ENCODE data around the gene STUB1.

DNA sequence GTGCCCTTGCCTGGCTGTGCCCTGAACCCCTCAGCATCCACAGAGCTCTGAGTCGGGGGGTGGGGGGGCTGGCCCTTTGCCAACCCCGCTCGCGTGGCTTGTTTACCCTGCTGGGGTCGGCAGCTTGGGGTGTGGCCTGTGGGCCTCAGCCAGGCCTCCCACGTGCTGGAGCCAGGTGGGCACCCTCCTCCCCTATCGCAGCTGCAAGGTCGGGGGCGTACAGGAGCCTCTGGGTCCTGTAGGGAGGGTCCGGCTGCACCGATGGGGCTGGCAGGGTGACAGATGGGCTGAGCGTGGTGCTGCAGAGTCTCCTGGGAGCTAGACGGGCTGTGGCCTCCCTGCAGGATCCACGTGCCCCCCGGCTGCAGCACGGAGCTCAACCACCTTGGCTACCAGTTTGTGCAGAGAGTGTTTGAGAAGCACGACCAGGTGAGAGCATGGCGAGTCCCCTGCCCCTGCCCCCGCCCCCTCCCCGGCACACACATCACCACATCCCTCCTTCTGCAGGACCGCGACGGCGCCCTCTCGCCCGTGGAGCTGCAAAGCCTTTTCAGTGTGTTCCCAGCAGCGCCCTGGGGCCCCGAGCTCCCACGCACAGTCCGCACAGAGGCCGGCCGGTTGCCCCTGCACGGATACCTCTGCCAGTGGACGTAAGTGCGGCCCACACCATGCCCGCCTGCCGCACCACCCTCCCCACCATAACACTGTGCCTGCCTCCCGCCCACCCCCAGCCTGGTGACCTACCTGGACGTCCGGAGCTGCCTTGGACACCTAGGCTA lies 8.7 kb upstream of the STUB1 start:
- no peak for TF ChIP-seq RBBP5 (conservative IDR thresholded peaks at IDR 0.05)
- TF ChIP-seq GABPA (IDR thresholded peaks at IDR 0.05; ENCODE audit: low read depth), result no peak
- TF ChIP-seq EZH2 (IDR thresholded peaks at IDR 0.05; ENCODE audit: borderline replicate concordance, control insufficient read depth, low read depth, low read length), result no peak
- no peak for TF ChIP-seq POLR2AphosphoS5 (IDR thresholded peaks at IDR 0.05; ENCODE audit: low read length)
- TF ChIP-seq HDAC2 (IDR thresholded peaks at IDR 0.05), result no peak
- TF ChIP-seq POLR2A (IDR thresholded peaks at IDR 0.05; ENCODE audit: low read depth, low read length), result peak; percentile 40; the same call in 1 of the 2 replicates
- TF ChIP-seq, protein P1, sequence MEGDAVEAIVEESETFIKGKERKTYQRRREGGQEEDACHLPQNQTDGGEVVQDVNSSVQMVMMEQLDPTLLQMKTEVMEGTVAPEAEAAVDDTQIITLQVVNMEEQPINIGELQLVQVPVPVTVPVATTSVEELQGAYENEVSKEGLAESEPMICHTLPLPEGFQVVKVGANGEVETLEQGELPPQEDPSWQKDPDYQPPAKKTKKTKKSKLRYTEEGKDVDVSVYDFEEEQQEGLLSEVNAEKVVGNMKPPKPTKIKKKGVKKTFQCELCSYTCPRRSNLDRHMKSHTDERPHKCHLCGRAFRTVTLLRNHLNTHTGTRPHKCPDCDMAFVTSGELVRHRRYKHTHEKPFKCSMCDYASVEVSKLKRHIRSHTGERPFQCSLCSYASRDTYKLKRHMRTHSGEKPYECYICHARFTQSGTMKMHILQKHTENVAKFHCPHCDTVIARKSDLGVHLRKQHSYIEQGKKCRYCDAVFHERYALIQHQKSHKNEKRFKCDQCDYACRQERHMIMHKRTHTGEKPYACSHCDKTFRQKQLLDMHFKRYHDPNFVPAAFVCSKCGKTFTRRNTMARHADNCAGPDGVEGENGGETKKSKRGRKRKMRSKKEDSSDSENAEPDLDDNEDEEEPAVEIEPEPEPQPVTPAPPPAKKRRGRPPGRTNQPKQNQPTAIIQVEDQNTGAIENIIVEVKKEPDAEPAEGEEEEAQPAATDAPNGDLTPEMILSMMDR (IDR thresholded peaks at IDR 0.05 in 2 of 3, conservative IDR thresholded peaks at IDR 0.05 in 1 of 3; ENCODE audit: control insufficient read depth in 2 of 3, extremely low read depth in 1 of 3, insufficient read depth in 1 of 3, low read depth in 3 of 3, low read length in 3 of 3), result no peak
- TF ChIP-seq, protein P2, sequence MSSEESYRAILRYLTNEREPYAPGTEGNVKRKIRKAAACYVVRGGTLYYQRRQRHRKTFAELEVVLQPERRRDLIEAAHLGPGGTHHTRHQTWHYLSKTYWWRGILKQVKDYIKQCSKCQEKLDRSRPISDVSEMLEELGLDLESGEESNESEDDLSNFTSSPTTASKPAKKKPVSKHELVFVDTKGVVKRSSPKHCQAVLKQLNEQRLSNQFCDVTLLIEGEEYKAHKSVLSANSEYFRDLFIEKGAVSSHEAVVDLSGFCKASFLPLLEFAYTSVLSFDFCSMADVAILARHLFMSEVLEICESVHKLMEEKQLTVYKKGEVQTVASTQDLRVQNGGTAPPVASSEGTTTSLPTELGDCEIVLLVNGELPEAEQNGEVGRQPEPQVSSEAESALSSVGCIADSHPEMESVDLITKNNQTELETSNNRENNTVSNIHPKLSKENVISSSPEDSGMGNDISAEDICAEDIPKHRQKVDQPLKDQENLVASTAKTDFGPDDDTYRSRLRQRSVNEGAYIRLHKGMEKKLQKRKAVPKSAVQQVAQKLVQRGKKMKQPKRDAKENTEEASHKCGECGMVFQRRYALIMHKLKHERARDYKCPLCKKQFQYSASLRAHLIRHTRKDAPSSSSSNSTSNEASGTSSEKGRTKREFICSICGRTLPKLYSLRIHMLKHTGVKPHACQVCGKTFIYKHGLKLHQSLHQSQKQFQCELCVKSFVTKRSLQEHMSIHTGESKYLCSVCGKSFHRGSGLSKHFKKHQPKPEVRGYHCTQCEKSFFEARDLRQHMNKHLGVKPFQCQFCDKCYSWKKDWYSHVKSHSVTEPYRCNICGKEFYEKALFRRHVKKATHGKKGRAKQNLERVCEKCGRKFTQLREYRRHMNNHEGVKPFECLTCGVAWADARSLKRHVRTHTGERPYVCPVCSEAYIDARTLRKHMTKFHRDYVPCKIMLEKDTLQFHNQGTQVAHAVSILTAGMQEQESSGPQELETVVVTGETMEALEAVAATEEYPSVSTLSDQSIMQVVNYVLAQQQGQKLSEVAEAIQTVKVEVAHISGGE (CRISPR knock-in tag; IDR thresholded peaks at IDR 0.05), result no peak
- TF ChIP-seq MXI1 (IDR thresholded peaks at IDR 0.05; ENCODE audit: low read depth, low read length), result no peak
- TF ChIP-seq, protein P3, sequence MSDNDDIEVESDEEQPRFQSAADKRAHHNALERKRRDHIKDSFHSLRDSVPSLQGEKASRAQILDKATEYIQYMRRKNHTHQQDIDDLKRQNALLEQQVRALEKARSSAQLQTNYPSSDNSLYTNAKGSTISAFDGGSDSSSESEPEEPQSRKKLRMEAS (IDR thresholded peaks at IDR 0.05; ENCODE audit: low read depth, low read length), result no peak
- TF ChIP-seq YBX1 (IDR thresholded peaks at IDR 0.05), result no peak
- TF ChIP-seq EED (IDR thresholded peaks at IDR 0.05; ENCODE audit: low read depth), result no peak
